ENCODE data around the gene KIF6. TPM values are rescaled to one million over a fixed set of nuclear protein-coding genes. Genes with fewer than 3 reads are reported as not detected.
"Not testable (repeated sequence)": the region's sequence is repeated elsewhere in the genome, so short reads cannot be mapped to it uniquely, and the experiment has no call there.

KIF6 gene
- total RNA-seq, 1 experiment from 2014 or later = not detected

DNA sequence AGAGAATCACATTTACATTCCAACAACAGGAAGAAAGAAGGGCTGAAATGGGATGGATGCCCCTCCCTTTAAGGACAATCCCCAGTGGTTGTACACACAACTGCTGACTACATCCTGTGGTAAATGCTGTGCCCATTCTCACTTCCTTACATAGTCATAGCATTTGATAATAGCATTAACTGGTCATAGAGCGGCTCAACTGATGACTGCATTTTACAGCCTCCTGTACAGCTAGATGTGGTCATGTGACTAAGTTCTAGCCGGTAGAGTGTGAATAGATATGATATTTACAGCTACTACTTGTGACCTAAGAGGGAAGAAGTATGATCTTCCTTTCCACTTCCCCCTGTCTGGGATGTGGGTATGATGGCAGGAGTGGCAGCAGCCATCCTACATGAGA is 435.7 kb downstream of the KIF6 start:
- no peaks in the 10 kb centered on the region for H3K4me1 ChIP-seq (ENCODE audit: control insufficient read depth, insufficient read depth, low read length)
- no peak overlapping the region for H3K4me3 ChIP-seq (ENCODE audit: low read depth in 2 of 2, low read length in 2 of 2)
- ATAC-seq (no peak), DNase-seq (ENCODE audit: low read depth, low spot score) (no peak)
- TF ChIP-seq, protein P1, sequence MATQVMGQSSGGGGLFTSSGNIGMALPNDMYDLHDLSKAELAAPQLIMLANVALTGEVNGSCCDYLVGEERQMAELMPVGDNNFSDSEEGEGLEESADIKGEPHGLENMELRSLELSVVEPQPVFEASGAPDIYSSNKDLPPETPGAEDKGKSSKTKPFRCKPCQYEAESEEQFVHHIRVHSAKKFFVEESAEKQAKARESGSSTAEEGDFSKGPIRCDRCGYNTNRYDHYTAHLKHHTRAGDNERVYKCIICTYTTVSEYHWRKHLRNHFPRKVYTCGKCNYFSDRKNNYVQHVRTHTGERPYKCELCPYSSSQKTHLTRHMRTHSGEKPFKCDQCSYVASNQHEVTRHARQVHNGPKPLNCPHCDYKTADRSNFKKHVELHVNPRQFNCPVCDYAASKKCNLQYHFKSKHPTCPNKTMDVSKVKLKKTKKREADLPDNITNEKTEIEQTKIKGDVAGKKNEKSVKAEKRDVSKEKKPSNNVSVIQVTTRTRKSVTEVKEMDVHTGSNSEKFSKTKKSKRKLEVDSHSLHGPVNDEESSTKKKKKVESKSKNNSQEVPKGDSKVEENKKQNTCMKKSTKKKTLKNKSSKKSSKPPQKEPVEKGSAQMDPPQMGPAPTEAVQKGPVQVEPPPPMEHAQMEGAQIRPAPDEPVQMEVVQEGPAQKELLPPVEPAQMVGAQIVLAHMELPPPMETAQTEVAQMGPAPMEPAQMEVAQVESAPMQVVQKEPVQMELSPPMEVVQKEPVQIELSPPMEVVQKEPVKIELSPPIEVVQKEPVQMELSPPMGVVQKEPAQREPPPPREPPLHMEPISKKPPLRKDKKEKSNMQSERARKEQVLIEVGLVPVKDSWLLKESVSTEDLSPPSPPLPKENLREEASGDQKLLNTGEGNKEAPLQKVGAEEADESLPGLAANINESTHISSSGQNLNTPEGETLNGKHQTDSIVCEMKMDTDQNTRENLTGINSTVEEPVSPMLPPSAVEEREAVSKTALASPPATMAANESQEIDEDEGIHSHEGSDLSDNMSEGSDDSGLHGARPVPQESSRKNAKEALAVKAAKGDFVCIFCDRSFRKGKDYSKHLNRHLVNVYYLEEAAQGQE (IDR thresholded peaks at IDR 0.05; ENCODE audit: insufficient read depth in 1 of 2, low read depth in 2 of 2, low read length in 1 of 2) = no peak
- no peak for TF ChIP-seq POLR2AphosphoS5 (IDR thresholded peaks at IDR 0.05; ENCODE audit: low read depth, low read length)
- no peak for TF ChIP-seq TCF7L2 (IDR thresholded peaks at IDR 0.05; ENCODE audit: low read depth, low read length)
- no peak for TF ChIP-seq SIN3A (IDR thresholded peaks at IDR 0.05; ENCODE audit: borderline replicate concordance, insufficient read depth, low read depth, low read length)
- TF ChIP-seq, protein P2, sequence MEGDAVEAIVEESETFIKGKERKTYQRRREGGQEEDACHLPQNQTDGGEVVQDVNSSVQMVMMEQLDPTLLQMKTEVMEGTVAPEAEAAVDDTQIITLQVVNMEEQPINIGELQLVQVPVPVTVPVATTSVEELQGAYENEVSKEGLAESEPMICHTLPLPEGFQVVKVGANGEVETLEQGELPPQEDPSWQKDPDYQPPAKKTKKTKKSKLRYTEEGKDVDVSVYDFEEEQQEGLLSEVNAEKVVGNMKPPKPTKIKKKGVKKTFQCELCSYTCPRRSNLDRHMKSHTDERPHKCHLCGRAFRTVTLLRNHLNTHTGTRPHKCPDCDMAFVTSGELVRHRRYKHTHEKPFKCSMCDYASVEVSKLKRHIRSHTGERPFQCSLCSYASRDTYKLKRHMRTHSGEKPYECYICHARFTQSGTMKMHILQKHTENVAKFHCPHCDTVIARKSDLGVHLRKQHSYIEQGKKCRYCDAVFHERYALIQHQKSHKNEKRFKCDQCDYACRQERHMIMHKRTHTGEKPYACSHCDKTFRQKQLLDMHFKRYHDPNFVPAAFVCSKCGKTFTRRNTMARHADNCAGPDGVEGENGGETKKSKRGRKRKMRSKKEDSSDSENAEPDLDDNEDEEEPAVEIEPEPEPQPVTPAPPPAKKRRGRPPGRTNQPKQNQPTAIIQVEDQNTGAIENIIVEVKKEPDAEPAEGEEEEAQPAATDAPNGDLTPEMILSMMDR (IDR thresholded peaks at IDR 0.05) = no peak
- no peaks in the 10 kb centered on the region; the same call in none of the 2 replicates for H3K27me3 ChIP-seq (ENCODE audit: control insufficient read depth, insufficient read depth, low read length)
- no peaks in the 10 kb centered on the region for H3K9me3 ChIP-seq (ENCODE audit: control insufficient read depth, insufficient read depth, low read depth, low read length)
- H3K36me3 ChIP-seq (ENCODE audit: control insufficient read depth, insufficient read depth, low read length) = no peaks in the 10 kb centered on the region
- BruUV-seq (replicated peaks) = no TSS peak
- intact Hi-C loops (cut with micrococcal nuclease; ENCODE audit: unreplicated experiment) = no loop called here
- in situ Hi-C loops (cut with HindIII; ENCODE audit: low pct_unique_long_range_greater_than_20kb, low sequenced_read_pairs) = no loop called here
- CTCF ChIA-PET = no interaction called here
- POLR2A ChIA-PET = no interaction called here
- no peak overlapping the region for H3K27ac ChIP-seq (ENCODE audit: low read length)

DNA sequence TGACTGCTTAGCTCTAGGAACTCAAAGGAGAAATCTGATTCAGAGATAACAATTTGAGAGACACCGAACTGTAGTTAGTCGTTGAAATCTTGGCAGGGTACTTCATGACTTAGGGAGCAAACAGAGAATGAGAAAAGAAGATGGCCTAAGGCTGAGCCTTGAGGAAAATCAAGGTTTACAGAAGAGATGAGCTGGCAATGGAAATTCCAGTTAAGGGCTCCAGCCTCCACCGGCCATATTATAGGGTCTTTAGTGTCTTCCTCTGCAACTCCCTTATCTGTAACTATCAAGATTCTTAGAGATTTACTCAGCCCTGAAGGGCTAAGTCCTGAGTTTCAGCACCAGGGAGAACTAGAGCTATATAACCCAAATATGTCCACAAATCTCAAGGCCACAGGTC is 437.6 kb downstream of the KIF6 start:
- no peak for ATAC-seq
- H3K27ac ChIP-seq (ENCODE audit: low read length) = no peak overlapping the region
- no peaks in the 10 kb centered on the region for H3K4me1 ChIP-seq (ENCODE audit: control insufficient read depth, insufficient read depth, low read length)
- H3K27me3 ChIP-seq (ENCODE audit: control insufficient read depth, insufficient read depth, low read length) = no peaks in the 10 kb centered on the region; the same call in none of the 2 replicates
- ChIA-PET POLR2A (no interaction called here), CTCF (no interaction called here)
- no TSS peak for BruUV-seq (replicated peaks)
- DNase-seq (ENCODE audit: low read depth, low spot score) = no peak
- TF ChIP-seq, protein P2 (IDR thresholded peaks at IDR 0.05) = no peak
- TF ChIP-seq POLR2AphosphoS5 (IDR thresholded peaks at IDR 0.05; ENCODE audit: low read depth, low read length) = no peak
- TF ChIP-seq, protein P1 (IDR thresholded peaks at IDR 0.05; ENCODE audit: insufficient read depth in 1 of 2, low read depth in 2 of 2, low read length in 1 of 2) = no peak
- TF ChIP-seq SIN3A (IDR thresholded peaks at IDR 0.05; ENCODE audit: borderline replicate concordance, insufficient read depth, low read depth, low read length) = no peak
- TF ChIP-seq TCF7L2 (IDR thresholded peaks at IDR 0.05; ENCODE audit: low read depth, low read length) = no peak
- no peaks in the 10 kb centered on the region for H3K9me3 ChIP-seq (ENCODE audit: control insufficient read depth, insufficient read depth, low read depth, low read length)
- intact Hi-C loops (cut with micrococcal nuclease; ENCODE audit: unreplicated experiment) = no loop called here
- in situ Hi-C loops (cut with HindIII; ENCODE audit: low pct_unique_long_range_greater_than_20kb, low sequenced_read_pairs) = no loop called here
- H3K36me3 ChIP-seq (ENCODE audit: control insufficient read depth, insufficient read depth, low read length) = no peaks in the 10 kb centered on the region
- H3K4me3 ChIP-seq (ENCODE audit: low read depth in 2 of 2, low read length in 2 of 2) = no peak overlapping the region

DNA sequence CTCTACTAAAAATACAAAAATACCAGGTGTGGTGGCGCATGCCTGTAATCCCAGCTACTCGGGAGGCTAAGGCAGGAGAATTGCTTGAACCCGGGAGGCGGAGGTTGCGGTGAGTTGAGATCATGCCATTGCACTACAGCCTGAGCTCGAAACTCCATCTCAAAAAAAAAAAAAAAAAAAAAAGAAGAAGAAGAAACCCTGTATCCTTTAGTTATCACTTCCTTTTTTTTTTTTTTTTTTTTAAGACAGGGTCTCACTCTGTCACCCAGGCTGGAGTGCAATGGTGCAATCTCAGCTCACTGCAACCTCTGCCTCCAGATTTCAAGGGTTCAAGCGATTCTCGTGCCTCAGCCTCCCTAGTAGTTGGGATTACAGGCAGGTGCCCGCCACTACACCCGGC is 438.6 kb downstream of the KIF6 start:
- CTCF ChIA-PET; H3K4me3 ChIP-seq (ENCODE audit: low read depth in 2 of 2, low read length in 2 of 2); H3K27ac ChIP-seq (ENCODE audit: low read length); ATAC-seq; BruUV-seq (replicated peaks); H3K9me3 ChIP-seq (ENCODE audit: control insufficient read depth, insufficient read depth, low read depth, low read length); H3K27me3 ChIP-seq (ENCODE audit: control insufficient read depth, insufficient read depth, low read length); intact Hi-C loops (cut with micrococcal nuclease; ENCODE audit: unreplicated experiment); H3K4me1 ChIP-seq (ENCODE audit: control insufficient read depth, insufficient read depth, low read length); in situ Hi-C loops (cut with HindIII; ENCODE audit: low pct_unique_long_range_greater_than_20kb, low sequenced_read_pairs); H3K36me3 ChIP-seq (ENCODE audit: control insufficient read depth, insufficient read depth, low read length); DNase-seq (ENCODE audit: low read depth, low spot score): not testable (repeated sequence)
- POLR2A ChIA-PET = interaction anchor here (0.6 kb wide), 1 partner anchor 84 kb away, joined by 8 read pairs; no protein-coding TSS in a partner anchor

Measured in Panc1 (cell line).